Activated CD4-positive, alpha-beta T cell treated with anti-CD3 and anti-CD28 coated beads, Interleukin-10, Interleukin-2, amounts not matched to agents 100 ng/mL and 50 ng/mL, durations not matched to agents 16 hours and 8 hours (primary cell): ENCODE data around the gene NAV3.

ENCODE experiments used
- DNase-seq: peaks from one replicate; pipeline ENCODE4 v3.0.0-alpha.2; 2020

Gene NAV3

GRCh38 chr12:77845831-77846230, 15.1 kb downstream of the NAV3 start:
- DNase-seq, result no peak

- peak; percentile 2 for DNase-seq
Measured at GRCh38 chr12:77847060-77847541, 16.4 kb downstream of the NAV3 start.

GRCh38 chr12:77847680-77848431, 17.2 kb downstream of the NAV3 start:
- DNase-seq, result no peak

- no peak for DNase-seq
Measured at GRCh38 chr12:77850129-77850528, 19.4 kb downstream of the NAV3 start.

GRCh38 chr12:77850698-77851097, 20.0 kb downstream of the NAV3 start:
- DNase-seq, result no peak

- DNase-seq, result no peak
Measured at GRCh38 chr12:77855548-77855947, 24.9 kb downstream of the NAV3 start.

- DNase-seq, result no peak
Measured at GRCh38 chr12:77861317-77861716, 30.6 kb downstream of the NAV3 start.

- no peak for DNase-seq
Measured at GRCh38 chr12:77865178-77865577, 34.5 kb downstream of the NAV3 start.

- DNase-seq, result no peak
Measured at GRCh38 chr12:77878901-77879300, 48.2 kb downstream of the NAV3 start.

GRCh38 chr12:77882709-77883108, 52.0 kb downstream of the NAV3 start:
- DNase-seq, result no peak

- DNase-seq, result no peak
Measured at GRCh38 chr12:77888611-77889010, 57.9 kb downstream of the NAV3 start.

- DNase-seq, result no peak
Measured at GRCh38 chr12:77891518-77892147, 60.9 kb downstream of the NAV3 start.

GRCh38 chr12:77893918-77894317, 63.2 kb downstream of the NAV3 start:
- no peak for DNase-seq

- DNase-seq, result no peak
Measured at GRCh38 chr12:77894556-77894955, 63.9 kb downstream of the NAV3 start.

- no peak for DNase-seq
Measured at GRCh38 chr12:77895699-77896098, 65.0 kb downstream of the NAV3 start.

GRCh38 chr12:77907936-77908335, 77.2 kb downstream of the NAV3 start:
- DNase-seq, result no peak

- no peak for DNase-seq
Measured at GRCh38 chr12:77914081-77914488, 83.4 kb downstream of the NAV3 start.

GRCh38 chr12:77915071-77915600, 84.4 kb downstream of the NAV3 start:
- no peak for DNase-seq

- no peak for DNase-seq
Measured at GRCh38 chr12:77916276-77916675, 85.6 kb downstream of the NAV3 start.

- DNase-seq, result no peak
Measured at GRCh38 chr12:77918046-77918445, 87.4 kb downstream of the NAV3 start.

GRCh38 chr12:77919450-77919849, 88.8 kb downstream of the NAV3 start:
- DNase-seq, result no peak

GRCh38 chr12:77923882-77924281, 93.2 kb downstream of the NAV3 start:
- DNase-seq, result no peak

- DNase-seq, result no peak
Measured at GRCh38 chr12:77924703-77925102, 94.0 kb downstream of the NAV3 start.

- peak; percentile 65 for DNase-seq
Measured at GRCh38 chr12:77925536-77926108, 94.9 kb downstream of the NAV3 start.
